ENCODE data around the gene ZNF324B. TPM values are rescaled to one million over a fixed set of nuclear protein-coding genes. Genes with fewer than 3 reads are reported as not detected.

ZNF324B gene
- total and polyA plus RNA-seq, 10 of the 15 experiments (the other 5 are each of a cell fraction or from before 2014, with no cell fraction given): 0.11 to 12.8 (median 4.0) TPM

DNA sequence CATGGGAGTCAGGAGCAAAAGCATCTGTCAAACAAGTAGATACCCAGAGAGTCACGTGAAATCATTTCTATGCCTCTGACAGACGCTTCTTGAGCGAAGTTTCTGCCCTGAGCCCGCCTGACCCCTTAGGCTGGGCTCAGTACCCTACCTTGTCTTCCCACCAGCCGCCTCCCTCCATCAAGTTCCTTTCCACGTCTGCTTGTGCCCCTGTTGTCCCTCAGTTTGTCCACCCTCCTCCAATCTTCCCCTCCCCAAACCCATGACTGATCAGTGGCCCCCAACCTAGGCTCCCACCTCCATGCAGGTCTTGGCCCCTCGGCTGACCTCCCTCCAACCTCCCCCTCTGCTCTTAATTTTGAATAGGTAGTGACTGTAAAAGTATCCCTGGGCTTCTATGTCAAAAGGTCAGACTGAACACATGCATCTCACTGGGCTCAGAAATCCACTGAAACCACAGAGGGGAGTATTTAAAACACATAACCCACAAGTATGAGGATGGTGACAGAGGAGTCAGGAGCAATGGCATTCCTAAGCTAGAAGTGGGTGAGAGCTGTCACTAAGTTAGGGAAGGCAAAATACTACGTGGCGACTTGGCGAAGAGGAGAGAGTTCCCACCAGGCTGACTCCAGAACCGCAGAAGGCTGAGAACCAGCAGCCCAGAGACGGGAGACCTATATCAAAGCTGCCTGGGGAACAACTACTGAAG, 23.0 kb downstream of the ZNF324B start (continued):
- TF ChIP-seq, protein P1, sequence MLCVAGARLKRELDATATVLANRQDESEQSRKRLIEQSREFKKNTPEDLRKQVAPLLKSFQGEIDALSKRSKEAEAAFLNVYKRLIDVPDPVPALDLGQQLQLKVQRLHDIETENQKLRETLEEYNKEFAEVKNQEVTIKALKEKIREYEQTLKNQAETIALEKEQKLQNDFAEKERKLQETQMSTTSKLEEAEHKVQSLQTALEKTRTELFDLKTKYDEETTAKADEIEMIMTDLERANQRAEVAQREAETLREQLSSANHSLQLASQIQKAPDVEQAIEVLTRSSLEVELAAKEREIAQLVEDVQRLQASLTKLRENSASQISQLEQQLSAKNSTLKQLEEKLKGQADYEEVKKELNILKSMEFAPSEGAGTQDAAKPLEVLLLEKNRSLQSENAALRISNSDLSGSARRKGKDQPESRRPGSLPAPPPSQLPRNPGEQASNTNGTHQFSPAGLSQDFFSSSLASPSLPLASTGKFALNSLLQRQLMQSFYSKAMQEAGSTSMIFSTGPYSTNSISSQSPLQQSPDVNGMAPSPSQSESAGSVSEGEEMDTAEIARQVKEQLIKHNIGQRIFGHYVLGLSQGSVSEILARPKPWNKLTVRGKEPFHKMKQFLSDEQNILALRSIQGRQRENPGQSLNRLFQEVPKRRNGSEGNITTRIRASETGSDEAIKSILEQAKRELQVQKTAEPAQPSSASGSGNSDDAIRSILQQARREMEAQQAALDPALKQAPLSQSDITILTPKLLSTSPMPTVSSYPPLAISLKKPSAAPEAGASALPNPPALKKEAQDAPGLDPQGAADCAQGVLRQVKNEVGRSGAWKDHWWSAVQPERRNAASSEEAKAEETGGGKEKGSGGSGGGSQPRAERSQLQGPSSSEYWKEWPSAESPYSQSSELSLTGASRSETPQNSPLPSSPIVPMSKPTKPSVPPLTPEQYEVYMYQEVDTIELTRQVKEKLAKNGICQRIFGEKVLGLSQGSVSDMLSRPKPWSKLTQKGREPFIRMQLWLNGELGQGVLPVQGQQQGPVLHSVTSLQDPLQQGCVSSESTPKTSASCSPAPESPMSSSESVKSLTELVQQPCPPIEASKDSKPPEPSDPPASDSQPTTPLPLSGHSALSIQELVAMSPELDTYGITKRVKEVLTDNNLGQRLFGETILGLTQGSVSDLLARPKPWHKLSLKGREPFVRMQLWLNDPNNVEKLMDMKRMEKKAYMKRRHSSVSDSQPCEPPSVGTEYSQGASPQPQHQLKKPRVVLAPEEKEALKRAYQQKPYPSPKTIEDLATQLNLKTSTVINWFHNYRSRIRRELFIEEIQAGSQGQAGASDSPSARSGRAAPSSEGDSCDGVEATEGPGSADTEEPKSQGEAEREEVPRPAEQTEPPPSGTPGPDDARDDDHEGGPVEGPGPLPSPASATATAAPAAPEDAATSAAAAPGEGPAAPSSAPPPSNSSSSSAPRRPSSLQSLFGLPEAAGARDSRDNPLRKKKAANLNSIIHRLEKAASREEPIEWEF (IDR thresholded peaks at IDR 0.05; ENCODE audit: insufficient replicate concordance, low read depth, low read length): no peak
- TF ChIP-seq MXI1 (IDR thresholded peaks at IDR 0.05; ENCODE audit: low read depth, low read length) (no peak), SREBF2 (IDR thresholded peaks at IDR 0.05; ENCODE audit: low read length) (no peak)

DNA sequence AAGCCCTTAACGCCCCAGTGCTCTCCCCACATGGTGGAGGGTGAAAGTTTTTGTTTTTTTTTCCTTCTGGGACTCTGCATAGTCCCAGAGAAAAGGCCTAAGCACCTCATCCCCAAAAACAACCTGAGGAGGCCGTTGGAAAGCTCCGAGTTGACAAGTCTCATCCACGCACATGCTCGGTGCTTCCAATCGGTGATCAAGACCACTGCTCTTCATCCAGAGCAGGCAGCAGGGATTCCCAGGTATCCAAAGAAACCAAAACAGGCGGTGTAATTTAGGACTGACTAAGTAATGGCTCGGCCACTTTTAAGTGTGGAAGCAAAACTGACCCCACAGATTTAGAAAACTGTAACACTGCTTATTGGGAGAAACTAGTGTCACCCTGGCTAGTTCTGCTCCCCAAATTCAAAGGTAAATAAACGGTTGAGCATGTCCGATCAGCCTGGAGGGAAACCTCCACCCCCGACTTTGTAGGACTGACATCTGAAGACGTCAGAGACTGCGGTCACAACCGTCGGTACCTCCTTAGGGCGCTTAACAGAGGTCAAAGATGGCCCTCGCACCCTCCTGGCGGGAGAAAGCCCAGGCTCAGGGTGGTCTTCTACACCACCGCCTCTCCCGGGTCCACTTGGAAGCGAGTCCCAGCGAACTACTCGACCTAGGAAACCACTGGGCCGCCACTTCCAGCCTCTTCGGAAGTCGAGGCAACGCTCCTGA, 23.7 kb downstream of the ZNF324B start:
- no peaks in the 10 kb centered on the region for H3K9me3 ChIP-seq (replicated peaks; ENCODE audit: control insufficient read depth, insufficient read depth, low read length)
- H3K4me1 ChIP-seq (ENCODE audit: control insufficient read depth, insufficient read depth, low read length): peaks cover 21% of the 10 kb centered on the region
- 23% methylated on average over 27 of the region's 27 CpGs for WGBS (ENCODE audit: insufficient coverage, insufficient replicate concordance, low lambda C conversion rate, missing lambda C conversion rate)
- no peaks in the 10 kb centered on the region for H3K27me3 ChIP-seq (replicated peaks in 1 of 2; ENCODE audit: control insufficient read depth in 2 of 2, insufficient read depth in 2 of 2, low read length in 1 of 2)
- SMC1A ChIA-PET (ENCODE audit: uncharacterized antibody, unreplicated experiment): interaction anchor here (1.5 kb wide), 1 partner anchor 9 kb away, joined by 4 read pairs; no protein-coding TSS in a partner anchor
- CTCF ChIA-PET: no interaction called here
- peak overlapping the region; percentile 81 for H3K27ac ChIP-seq (ENCODE audit: control insufficient read depth, insufficient read depth)
- in situ Hi-C loops (cut with MboI) (no loop called here), intact Hi-C loops (cut with micrococcal nuclease; ENCODE audit: unreplicated experiment) (no loop called here)
- H3K79me2 ChIP-seq (ENCODE audit: control insufficient read depth, insufficient read depth, low read length): no peaks in the 10 kb centered on the region; the same call in 1 of the 2 replicates
- ATAC-seq (peak; percentile 30), DNase-seq (ENCODE audit: low read depth, low spot score) (no peak), FAIRE-seq (peak; percentile 69)
- no peaks in the 10 kb centered on the region for H4K20me1 ChIP-seq (ENCODE audit: control insufficient read depth, insufficient read depth)
- peak overlapping the region; percentile 83 for H3K4me2 ChIP-seq (ENCODE audit: control insufficient read depth, insufficient read depth)
- H3K9ac ChIP-seq (ENCODE audit: control insufficient read depth, insufficient read depth, low read length): peak overlapping the region; percentile 82
- peak overlapping the region; percentile 50 for H3K4me3 ChIP-seq
- TSS peak; percentile 46 for BruUV-seq (replicated peaks)
- peaks cover 5 to 7% of the 10 kb centered on the region in 2 experiments for H3K36me3 ChIP-seq (ENCODE audit: control insufficient read depth in 2 of 2, insufficient read depth in 2 of 2, low read length in 1 of 2)
- RAD21 ChIA-PET (ENCODE audit: unreplicated experiment): interaction anchor here (0.5 to 0.6 kb wide), 2 partner anchors 10 to 14 kb away, joined by 3 to 4 read pairs; no protein-coding TSS in a partner anchor
- POLR2A ChIA-PET: interaction anchor here (0.7 to 1.9 kb wide), 2 partner anchors 24 to 113 kb away, joined by 3 to 5 read pairs; partner anchors contain the start of genes ZNF324B and ZNF497
- peak overlapping the region; percentile 81 for H2AFZ ChIP-seq (ENCODE audit: control insufficient read depth, low read depth, low read length)
- TF ChIP-seq, protein P2, sequence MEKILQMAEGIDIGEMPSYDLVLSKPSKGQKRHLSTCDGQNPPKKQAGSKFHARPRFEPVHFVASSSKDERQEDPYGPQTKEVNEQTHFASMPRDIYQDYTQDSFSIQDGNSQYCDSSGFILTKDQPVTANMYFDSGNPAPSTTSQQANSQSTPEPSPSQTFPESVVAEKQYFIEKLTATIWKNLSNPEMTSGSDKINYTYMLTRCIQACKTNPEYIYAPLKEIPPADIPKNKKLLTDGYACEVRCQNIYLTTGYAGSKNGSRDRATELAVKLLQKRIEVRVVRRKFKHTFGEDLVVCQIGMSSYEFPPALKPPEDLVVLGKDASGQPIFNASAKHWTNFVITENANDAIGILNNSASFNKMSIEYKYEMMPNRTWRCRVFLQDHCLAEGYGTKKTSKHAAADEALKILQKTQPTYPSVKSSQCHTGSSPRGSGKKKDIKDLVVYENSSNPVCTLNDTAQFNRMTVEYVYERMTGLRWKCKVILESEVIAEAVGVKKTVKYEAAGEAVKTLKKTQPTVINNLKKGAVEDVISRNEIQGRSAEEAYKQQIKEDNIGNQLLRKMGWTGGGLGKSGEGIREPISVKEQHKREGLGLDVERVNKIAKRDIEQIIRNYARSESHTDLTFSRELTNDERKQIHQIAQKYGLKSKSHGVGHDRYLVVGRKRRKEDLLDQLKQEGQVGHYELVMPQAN (conservative IDR thresholded peaks at IDR 0.05): peak; percentile 90
- TF ChIP-seq, protein P3, sequence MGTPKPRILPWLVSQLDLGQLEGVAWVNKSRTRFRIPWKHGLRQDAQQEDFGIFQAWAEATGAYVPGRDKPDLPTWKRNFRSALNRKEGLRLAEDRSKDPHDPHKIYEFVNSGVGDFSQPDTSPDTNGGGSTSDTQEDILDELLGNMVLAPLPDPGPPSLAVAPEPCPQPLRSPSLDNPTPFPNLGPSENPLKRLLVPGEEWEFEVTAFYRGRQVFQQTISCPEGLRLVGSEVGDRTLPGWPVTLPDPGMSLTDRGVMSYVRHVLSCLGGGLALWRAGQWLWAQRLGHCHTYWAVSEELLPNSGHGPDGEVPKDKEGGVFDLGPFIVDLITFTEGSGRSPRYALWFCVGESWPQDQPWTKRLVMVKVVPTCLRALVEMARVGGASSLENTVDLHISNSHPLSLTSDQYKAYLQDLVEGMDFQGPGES (IDR thresholded peaks at IDR 0.05): no peak
- 0 out of 2 replicates have a peak, but pooled peaks have one; percentile 10 for TF ChIP-seq RB1 (IDR thresholded peaks at IDR 0.05; ENCODE audit: borderline replicate concordance)
- no peak for TF ChIP-seq CREM (IDR thresholded peaks at IDR 0.05; ENCODE audit: low read depth)
- TF ChIP-seq, protein P4, sequence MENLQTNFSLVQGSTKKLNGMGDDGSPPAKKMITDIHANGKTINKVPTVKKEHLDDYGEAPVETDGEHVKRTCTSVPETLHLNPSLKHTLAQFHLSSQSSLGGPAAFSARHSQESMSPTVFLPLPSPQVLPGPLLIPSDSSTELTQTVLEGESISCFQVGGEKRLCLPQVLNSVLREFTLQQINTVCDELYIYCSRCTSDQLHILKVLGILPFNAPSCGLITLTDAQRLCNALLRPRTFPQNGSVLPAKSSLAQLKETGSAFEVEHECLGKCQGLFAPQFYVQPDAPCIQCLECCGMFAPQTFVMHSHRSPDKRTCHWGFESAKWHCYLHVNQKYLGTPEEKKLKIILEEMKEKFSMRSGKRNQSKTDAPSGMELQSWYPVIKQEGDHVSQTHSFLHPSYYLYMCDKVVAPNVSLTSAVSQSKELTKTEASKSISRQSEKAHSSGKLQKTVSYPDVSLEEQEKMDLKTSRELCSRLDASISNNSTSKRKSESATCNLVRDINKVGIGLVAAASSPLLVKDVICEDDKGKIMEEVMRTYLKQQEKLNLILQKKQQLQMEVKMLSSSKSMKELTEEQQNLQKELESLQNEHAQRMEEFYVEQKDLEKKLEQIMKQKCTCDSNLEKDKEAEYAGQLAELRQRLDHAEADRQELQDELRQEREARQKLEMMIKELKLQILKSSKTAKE (IDR thresholded peaks at IDR 0.05; ENCODE audit: low read depth, poor library complexity, severe bottlenecking): no peak
- TF ChIP-seq ZBED1 (IDR thresholded peaks at IDR 0.05; ENCODE audit: borderline replicate concordance): 0 out of 2 replicates have a peak, but pooled peaks have one; percentile 39
